ENCODE measurements around the gene COL18A1.

The COL18A1 gene

DNA sequence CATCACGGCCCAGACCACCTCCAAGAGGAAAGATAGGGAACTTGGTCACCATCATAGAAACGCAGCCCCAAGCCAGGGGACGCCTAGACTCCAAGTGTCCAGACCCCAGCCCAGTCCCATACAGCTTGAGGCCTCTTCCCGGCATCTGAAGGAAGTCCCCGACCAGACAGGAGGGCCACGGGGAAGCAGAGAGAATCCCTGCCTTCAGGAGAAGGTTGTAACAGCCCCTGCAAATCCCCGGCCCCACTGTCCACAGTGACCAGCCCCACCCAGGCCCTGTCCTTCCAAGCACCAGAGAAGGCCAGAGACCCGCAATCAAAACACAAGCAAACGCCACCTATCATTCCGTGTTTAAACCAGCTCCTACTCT lies 135.6 kb downstream of the COL18A1 start:
- no peaks in the 10 kb centered on the region; the same call in 1 of the 2 replicates for H3K36me3 ChIP-seq (ENCODE audit: insufficient read depth, low read length)
- peak overlapping the region; percentile 74 for H3K4me3 ChIP-seq (ENCODE audit: low read length, poor library complexity, severe bottlenecking)
- peaks cover 22% of the 10 kb centered on the region for H4K20me1 ChIP-seq (ENCODE audit: insufficient read depth, low read length, poor library complexity, severe bottlenecking)
- no peaks in the 10 kb centered on the region for H3K27me3 ChIP-seq (ENCODE audit: insufficient read depth, low read length, poor library complexity, severe bottlenecking)
- no peaks in the 10 kb centered on the region for H3F3A ChIP-seq (ENCODE audit: low read depth)
- no peaks in the 10 kb centered on the region for H3K9me3 ChIP-seq (ENCODE audit: insufficient read depth, low read depth, low read length)
- peak overlapping the region; percentile 93 for H3K4me2 ChIP-seq (ENCODE audit: low read depth, low read length, poor library complexity, severe bottlenecking)
- no peak overlapping the region for H2AFZ ChIP-seq (ENCODE audit: low read length)
- peak overlapping the region; percentile 84 for H3K9ac ChIP-seq (ENCODE audit: low read depth, low read length, poor library complexity, severe bottlenecking)
- peaks cover 48% of the 10 kb centered on the region for H3K79me2 ChIP-seq (ENCODE audit: insufficient read depth, low read length)
- H3K4me1 ChIP-seq (ENCODE audit: insufficient read depth, low read length, poor library complexity, severe bottlenecking) = peaks cover 29% of the 10 kb centered on the region
- no peaks in the 10 kb centered on the region for H3K9me2 ChIP-seq (replicated peaks; ENCODE audit: low read depth, low read length)
- TF ChIP-seq, protein P1, sequence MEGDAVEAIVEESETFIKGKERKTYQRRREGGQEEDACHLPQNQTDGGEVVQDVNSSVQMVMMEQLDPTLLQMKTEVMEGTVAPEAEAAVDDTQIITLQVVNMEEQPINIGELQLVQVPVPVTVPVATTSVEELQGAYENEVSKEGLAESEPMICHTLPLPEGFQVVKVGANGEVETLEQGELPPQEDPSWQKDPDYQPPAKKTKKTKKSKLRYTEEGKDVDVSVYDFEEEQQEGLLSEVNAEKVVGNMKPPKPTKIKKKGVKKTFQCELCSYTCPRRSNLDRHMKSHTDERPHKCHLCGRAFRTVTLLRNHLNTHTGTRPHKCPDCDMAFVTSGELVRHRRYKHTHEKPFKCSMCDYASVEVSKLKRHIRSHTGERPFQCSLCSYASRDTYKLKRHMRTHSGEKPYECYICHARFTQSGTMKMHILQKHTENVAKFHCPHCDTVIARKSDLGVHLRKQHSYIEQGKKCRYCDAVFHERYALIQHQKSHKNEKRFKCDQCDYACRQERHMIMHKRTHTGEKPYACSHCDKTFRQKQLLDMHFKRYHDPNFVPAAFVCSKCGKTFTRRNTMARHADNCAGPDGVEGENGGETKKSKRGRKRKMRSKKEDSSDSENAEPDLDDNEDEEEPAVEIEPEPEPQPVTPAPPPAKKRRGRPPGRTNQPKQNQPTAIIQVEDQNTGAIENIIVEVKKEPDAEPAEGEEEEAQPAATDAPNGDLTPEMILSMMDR (conservative IDR thresholded peaks at IDR 0.05; ENCODE audit: low read length) = no peak
- no peak for TF ChIP-seq EZH2phosphoT487 (IDR thresholded peaks at IDR 0.05; ENCODE audit: borderline replicate concordance)

DNA sequence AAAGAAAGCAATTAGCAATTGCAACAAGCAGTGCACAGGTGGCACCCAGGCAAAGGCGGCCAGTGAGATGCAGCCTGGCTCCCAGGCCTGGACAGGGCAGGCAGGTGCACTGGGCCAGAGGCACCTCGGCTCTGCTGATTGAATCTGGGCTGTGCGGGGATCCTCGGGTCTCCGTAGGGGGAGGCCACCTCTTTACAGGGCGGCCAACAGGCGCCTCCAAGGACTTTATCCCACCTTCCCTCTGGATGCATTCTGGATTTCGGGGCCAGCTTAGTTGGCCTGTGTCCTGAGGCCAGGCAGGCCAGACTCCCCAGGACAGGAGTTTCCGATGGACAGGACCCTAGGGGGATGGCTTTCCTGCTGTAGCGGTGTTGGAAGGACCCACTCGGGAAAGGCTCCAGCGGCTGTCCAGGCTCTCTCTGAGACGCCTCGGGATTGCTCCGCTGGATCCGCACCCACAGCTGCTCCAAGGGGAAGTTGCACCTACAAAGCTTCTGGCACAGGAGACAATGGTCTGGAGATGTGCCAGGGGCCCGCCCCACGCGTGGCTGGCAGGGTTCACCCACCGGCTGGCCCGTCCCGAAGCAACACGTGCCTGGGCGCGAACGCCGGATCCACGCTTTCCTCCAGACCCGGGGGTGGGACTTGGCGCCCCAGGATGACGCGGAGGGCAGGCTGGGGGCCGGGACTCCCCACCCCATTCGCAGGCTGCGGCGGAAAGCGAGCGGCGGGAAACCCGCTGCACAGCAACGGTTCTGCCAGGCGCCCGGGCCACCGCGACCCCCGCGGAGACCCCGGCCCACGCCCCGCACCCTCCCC lies 136.5 kb downstream of the COL18A1 start:
- Histone ChIP-seq H3K4me3 (ENCODE audit: low read length, poor library complexity, severe bottlenecking) (peak overlapping the region; percentile 74), H3F3A (ENCODE audit: low read depth) (no peaks in the 10 kb centered on the region), H3K4me1 (ENCODE audit: insufficient read depth, low read length, poor library complexity, severe bottlenecking) (peaks cover 26% of the 10 kb centered on the region), H3K36me3 (ENCODE audit: insufficient read depth, low read length) (no peaks in the 10 kb centered on the region; the same call in 1 of the 2 replicates), H3K27me3 (ENCODE audit: insufficient read depth, low read length, poor library complexity, severe bottlenecking) (no peaks in the 10 kb centered on the region), H3K79me2 (ENCODE audit: insufficient read depth, low read length) (peaks cover 43% of the 10 kb centered on the region), H3K9me2 (replicated peaks; ENCODE audit: low read depth, low read length) (no peaks in the 10 kb centered on the region), H3K9ac (ENCODE audit: low read depth, low read length, poor library complexity, severe bottlenecking) (peak overlapping the region; percentile 84), H3K4me2 (ENCODE audit: low read depth, low read length, poor library complexity, severe bottlenecking) (peak overlapping the region; percentile 93), H2AFZ (ENCODE audit: low read length) (peak overlapping the region; percentile 43; the same call in 1 of the 2 replicates), H4K20me1 (ENCODE audit: insufficient read depth, low read length, poor library complexity, severe bottlenecking) (peaks cover 22% of the 10 kb centered on the region), H3K9me3 (ENCODE audit: insufficient read depth, low read depth, low read length) (no peaks in the 10 kb centered on the region)
- no peak for TF ChIP-seq EZH2phosphoT487 (IDR thresholded peaks at IDR 0.05; ENCODE audit: borderline replicate concordance)
- TF ChIP-seq, protein P1 (conservative IDR thresholded peaks at IDR 0.05; ENCODE audit: low read length) = no peak

DNA sequence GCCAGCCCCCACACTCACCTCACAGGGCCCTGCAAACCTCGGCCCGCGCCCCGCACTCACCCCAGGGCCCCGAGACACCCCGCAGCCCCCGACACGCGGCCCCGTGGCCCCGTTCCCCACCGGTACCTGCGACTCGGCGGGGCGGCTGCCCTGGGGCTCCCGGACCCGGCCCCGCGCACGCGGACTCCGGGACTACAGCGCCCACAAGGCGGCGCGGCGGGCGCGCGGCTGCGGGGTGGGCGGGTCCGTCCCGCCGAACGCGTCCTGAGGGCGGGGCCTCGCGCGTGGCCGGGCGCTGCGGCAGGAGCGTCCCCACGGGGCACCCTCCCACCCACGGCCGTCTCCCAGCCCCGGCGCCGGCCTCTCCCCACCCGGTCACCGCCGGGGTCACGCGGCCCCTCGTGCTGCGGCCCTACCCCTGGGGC lies 137.3 kb downstream of the COL18A1 start, which contains the start of gene SLC19A1:
TSS of gene SLC19A1 (minus strand) at position 199 of the 425 bp plus-strand sequence. CDS start 4,481 bp downstream, outside the sequence.
- TF ChIP-seq EZH2phosphoT487 (IDR thresholded peaks at IDR 0.05; ENCODE audit: borderline replicate concordance) = no peak
- TF ChIP-seq, protein P1 (conservative IDR thresholded peaks at IDR 0.05; ENCODE audit: low read length) = no peak
- H4K20me1 ChIP-seq (ENCODE audit: insufficient read depth, low read length, poor library complexity, severe bottlenecking) = peaks cover 22% of the 10 kb centered on the region
- peak within 1 kb of the TSS; percentile 93 for H3K4me2 ChIP-seq (ENCODE audit: low read depth, low read length, poor library complexity, severe bottlenecking)
- H3K4me1 ChIP-seq (ENCODE audit: insufficient read depth, low read length, poor library complexity, severe bottlenecking) = peaks cover 26% of the 10 kb centered on the region
- peak within 1 kb of the TSS; percentile 43; the same call in 1 of the 2 replicates for H2AFZ ChIP-seq (ENCODE audit: low read length)
- 0 out of 2 replicates have a peak, but pooled peaks cover 3% of the 10 kb centered on the region for H3F3A ChIP-seq (ENCODE audit: low read depth)
- no peaks in the 10 kb centered on the region for H3K9me2 ChIP-seq (replicated peaks; ENCODE audit: low read depth, low read length)
- no peaks in the 10 kb centered on the region for H3K27me3 ChIP-seq (ENCODE audit: insufficient read depth, low read length, poor library complexity, severe bottlenecking)
- peaks cover 43% of the 10 kb centered on the region for H3K79me2 ChIP-seq (ENCODE audit: insufficient read depth, low read length)
- no peaks in the 10 kb centered on the region for H3K36me3 ChIP-seq (ENCODE audit: insufficient read depth, low read length)
- H3K9me3 ChIP-seq (ENCODE audit: insufficient read depth, low read depth, low read length) = no peaks in the 10 kb centered on the region
- peak within 1 kb of the TSS; percentile 74 for H3K4me3 ChIP-seq (ENCODE audit: low read length, poor library complexity, severe bottlenecking)
- peak within 1 kb of the TSS; percentile 84 for H3K9ac ChIP-seq (ENCODE audit: low read depth, low read length, poor library complexity, severe bottlenecking)

Measured in Loucy (cell line).